Duodenal mucosa (tissue), 2 donors: Measurements from ENCODE around the gene IL9.

Source experiments
- H3K27ac ChIP-seq: one replicate; pipeline ENCODE4 v1.7.0; 2013; ENCODE audit warnings: low read depth, low read length
- H3K27me3 ChIP-seq, 2 donors: one replicate each; pipeline ENCODE4 v1.7.0; 2013; ENCODE audit warnings: low read length in 2 of 2, control low read depth in 1 of 2; ENCODE audit not compliant: insufficient read depth in 2 of 2, control insufficient read depth in 1 of 2
- H3K36me3 ChIP-seq, 2 donors: one replicate each; pipeline ENCODE4 v1.7.0; 2013; ENCODE audit warnings: low read length in 2 of 2, control low read depth in 1 of 2; ENCODE audit not compliant: insufficient read depth in 2 of 2, control insufficient read depth in 1 of 2
- H3K4me1 ChIP-seq, 2 donors: one replicate each; pipeline ENCODE4 v1.7.0; 2013; ENCODE audit warnings: low read length in 2 of 2, control low read depth in 1 of 2; ENCODE audit not compliant: insufficient read depth in 2 of 2, control insufficient read depth in 1 of 2
- H3K4me3 ChIP-seq, 2 donors: one replicate each; pipeline ENCODE4 v1.7.0; 2013; ENCODE audit warnings: low read length in 2 of 2, low read depth in 1 of 2
- H3K9ac ChIP-seq, 2 donors: one replicate each; pipeline ENCODE4 v1.7.0; 2013; ENCODE audit warnings: low read length in 2 of 2, low read depth in 1 of 2
- H3K9me3 ChIP-seq, 2 donors: one replicate each; pipeline ENCODE4 v1.7.0; 2013; ENCODE audit warnings: low read length in 2 of 2, control low read depth in 1 of 2; ENCODE audit not compliant: control insufficient read depth in 1 of 2

Gene IL9

DNA sequence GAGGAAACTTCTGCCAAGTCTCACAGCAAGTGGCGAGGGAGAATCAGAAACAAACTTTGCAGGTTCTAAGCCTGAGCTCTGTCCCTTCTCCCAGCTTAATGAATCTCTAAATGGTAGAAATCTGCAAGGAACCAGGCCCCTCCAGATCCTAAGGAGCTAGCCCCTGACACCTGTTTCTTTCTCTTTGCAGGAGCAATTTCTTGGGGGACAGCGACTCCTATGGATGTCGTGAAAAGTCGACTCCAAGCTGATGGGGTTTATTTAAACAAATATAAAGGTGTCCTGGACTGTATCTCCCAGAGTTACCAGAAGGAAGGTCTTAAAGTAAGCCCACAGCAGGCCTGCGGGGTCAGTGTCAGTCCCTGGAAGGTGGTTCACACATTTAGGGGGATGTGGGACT, 21.8 kb downstream of the IL9 start:
- Histone ChIP-seq H3K4me1 (peaks cover 9 to 15% of the 10 kb centered on the region in 2 donors), H3K9ac (no peak overlapping the region), H3K27me3 (no peaks in the 10 kb centered on the region), H3K9me3 (no peaks in the 10 kb centered on the region), H3K4me3 (no peak overlapping the region), H3K27ac (no peak overlapping the region), H3K36me3 (no peaks in the 10 kb centered on the region)

DNA sequence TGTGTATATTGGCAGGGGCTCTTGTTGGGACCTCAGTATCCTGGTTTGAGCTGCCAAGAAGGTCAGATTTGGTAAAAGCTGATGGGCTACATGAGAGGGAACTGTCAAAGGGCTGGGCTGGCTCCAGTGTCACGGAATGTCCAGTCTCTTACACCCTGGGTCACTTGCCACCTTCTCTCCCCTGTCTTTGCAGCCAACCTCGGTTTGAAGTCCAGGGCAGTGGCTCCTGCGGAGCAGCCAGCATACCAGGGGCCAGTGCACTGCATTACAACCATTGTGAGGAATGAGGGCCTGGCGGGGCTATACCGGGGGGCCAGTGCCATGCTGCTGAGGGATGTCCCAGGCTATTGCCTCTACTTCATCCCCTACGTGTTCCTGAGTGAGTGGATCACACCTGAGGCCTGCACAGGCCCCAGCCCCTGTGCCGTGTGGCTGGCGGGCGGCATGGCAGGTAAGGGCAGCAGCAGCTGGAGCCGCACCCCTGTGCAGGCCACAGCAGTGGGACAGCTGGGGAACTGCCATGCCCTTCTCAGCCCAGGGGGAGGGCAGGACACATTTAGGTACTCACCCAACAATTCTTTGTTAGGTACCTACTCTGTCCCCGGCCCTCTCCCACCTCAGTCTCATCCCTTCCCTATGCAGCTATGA, 24.2 kb downstream of the IL9 start:
- Histone ChIP-seq H3K4me1 (peaks cover 9 to 33% of the 10 kb centered on the region in 2 donors), H3K4me3 (no peak overlapping the region), H3K36me3 (no peaks in the 10 kb centered on the region), H3K27ac (no peak overlapping the region), H3K9ac (no peak overlapping the region), H3K27me3 (no peaks in the 10 kb centered on the region), H3K9me3 (no peaks in the 10 kb centered on the region)

DNA sequence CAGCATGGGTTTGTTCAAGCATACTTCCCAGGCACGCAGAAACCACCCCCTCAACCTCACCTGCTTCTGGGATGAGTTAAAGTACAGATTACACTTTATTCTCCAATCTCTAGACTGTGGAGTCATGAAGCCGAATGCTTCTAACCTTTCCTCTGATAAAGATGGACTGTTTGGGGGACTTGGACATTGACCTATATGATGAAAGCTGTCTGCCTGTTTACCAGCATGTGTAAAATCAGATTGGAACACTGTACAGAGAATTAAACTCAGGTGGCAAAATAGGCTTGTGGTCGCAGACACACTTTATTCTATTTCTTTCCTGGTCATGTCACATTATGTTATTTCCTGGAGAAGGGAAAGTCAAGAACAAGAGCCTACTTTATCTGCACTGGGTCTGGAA, 25.7 kb downstream of the IL9 start:
- peaks cover 9 to 33% of the 10 kb centered on the region in 2 donors for H3K4me1 ChIP-seq
- H3K27ac ChIP-seq: no peak overlapping the region
- H3K27me3 ChIP-seq: no peaks in the 10 kb centered on the region
- no peaks in the 10 kb centered on the region for H3K9me3 ChIP-seq
- no peak overlapping the region for H3K4me3 ChIP-seq
- no peaks in the 10 kb centered on the region for H3K36me3 ChIP-seq
- H3K9ac ChIP-seq: no peak overlapping the region

- Histone ChIP-seq H3K9ac (no peak overlapping the region), H3K27me3 (no peaks in the 10 kb centered on the region), H3K36me3 (no peaks in the 10 kb centered on the region), H3K4me1 (peaks cover 9 to 33% of the 10 kb centered on the region in 2 donors), H3K4me3 (no peak overlapping the region), H3K27ac (no peak overlapping the region), H3K9me3 (no peaks in the 10 kb centered on the region)
These were observed 26.4 kb downstream of the IL9 start for GRCh38 chr5:135869276-135869675.

DNA sequence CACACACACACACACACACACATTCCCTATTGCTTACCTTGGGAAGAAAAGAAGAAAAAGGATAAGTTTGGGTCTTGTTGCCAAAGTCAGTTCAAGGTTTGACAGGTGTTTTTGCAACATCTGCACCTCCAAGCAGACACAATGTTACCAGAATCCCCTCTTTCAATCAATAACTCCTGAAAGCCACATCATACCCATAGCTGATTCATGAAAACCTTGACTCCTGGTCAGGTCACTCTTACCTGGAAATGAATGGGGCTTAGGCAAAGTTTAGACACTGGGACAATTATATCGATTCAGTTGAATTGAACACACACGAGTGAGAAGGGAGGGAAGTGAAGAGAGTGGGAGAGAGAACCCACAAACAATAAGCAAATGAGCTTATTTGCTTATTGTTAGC, 27.0 kb downstream of the IL9 start:
- no peak overlapping the region for H3K27ac ChIP-seq
- no peak overlapping the region for H3K4me3 ChIP-seq
- H3K9ac ChIP-seq: no peak overlapping the region
- no peaks in the 10 kb centered on the region for H3K9me3 ChIP-seq
- H3K27me3 ChIP-seq: no peaks in the 10 kb centered on the region
- H3K4me1 ChIP-seq: peaks cover 9 to 33% of the 10 kb centered on the region in 2 donors
- no peaks in the 10 kb centered on the region for H3K36me3 ChIP-seq

DNA sequence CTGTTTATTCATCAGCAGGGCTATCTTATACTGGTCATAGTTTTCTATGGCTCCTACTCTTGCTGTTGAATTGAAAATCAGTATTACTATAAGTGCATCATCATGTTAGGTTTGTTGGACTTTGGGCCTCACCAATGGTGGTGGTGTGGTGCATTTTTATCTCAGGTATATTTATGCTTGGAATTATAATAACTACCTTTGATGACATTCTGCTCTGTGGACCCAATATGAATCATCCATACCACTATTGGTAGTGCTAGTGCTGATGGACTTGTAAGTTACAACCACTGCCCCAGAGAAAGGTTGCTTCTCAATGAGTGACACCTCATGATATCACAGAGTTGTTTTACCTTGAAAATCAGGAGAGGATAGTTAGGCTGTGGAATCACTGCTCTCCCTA, 28.0 kb downstream of the IL9 start:
- peaks cover 9 to 33% of the 10 kb centered on the region in 2 donors for H3K4me1 ChIP-seq
- H3K27me3 ChIP-seq: no peaks in the 10 kb centered on the region
- H3K27ac ChIP-seq: no peak overlapping the region
- no peaks in the 10 kb centered on the region for H3K9me3 ChIP-seq
- H3K9ac ChIP-seq: no peak overlapping the region
- no peak overlapping the region for H3K4me3 ChIP-seq
- no peaks in the 10 kb centered on the region for H3K36me3 ChIP-seq

DNA sequence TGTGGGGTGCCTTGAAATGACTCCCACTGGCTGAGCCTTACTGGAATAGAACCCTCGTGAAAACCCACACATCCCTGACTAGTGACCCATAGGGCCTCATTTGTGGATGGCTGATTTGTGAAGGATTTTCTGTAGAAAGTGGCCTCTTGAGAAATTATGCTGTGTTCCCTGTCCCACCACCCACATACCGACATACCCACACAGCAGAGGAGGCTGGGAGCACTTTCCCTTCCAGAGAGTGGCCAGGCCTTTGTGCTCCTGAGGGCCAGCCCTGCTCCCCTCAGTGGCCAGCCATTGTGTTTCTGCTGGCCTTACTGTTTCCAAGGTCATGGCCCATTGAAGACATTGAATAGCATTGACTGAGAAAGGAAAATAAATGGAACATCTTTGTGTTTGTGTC, 29.6 kb downstream of the IL9 start:
- Histone ChIP-seq H3K9me3 (no peaks in the 10 kb centered on the region), H3K27me3 (no peaks in the 10 kb centered on the region), H3K36me3 (no peaks in the 10 kb centered on the region), H3K27ac (no peak overlapping the region), H3K9ac (no peak overlapping the region), H3K4me3 (no peak overlapping the region), H3K4me1 (peaks cover 9 to 33% of the 10 kb centered on the region in 2 donors)

DNA sequence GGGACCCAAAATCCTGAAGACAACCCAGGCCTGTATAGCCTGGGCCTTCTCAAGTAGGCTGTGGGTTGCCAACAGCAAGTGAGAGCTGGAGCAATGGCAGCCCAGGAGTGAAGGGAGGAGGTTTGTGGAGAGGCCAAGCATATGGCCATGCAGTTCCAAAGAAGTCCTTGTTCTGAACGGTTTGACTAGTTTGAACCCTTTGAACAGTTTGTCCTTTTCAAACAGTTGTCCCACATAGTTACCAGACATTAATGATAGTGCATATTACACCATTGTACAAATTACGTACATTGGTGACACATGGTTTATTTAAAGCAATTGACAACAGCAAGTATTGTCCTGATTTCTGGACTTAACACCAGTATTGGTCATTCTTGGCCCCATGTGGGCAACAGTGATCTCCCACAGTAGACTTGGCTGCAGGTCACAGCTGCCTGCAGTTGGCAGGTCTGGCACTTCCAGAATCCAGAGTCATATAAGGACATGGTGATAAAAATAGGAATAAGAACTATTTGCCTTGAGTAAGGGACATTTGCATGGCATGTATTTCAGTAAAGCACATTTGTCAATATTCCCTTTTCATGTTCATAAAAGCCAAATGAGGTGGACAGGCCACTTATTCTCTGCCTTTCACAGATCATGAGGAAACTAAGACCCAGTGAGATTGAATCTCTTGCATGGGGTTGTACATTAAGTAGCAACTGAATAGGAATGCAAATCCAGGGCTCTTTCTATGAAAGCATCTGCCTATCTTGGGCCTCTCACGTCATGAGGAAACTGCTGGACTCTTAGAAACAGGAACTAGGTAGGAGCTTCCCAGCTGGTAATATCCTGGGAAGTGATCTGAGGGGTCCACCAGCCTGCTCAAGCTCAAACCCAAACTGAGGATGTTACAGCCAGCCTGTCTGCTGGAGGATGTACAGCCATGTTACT, 30.9 kb downstream of the IL9 start:
- Histone ChIP-seq H3K9me3 (no peaks in the 10 kb centered on the region), H3K9ac (no peak overlapping the region), H3K4me3 (no peak overlapping the region), H3K27me3 (no peaks in the 10 kb centered on the region), H3K36me3 (no peaks in the 10 kb centered on the region), H3K27ac (no peak overlapping the region), H3K4me1 (peaks cover 6 to 25% of the 10 kb centered on the region in 2 donors)

- Histone ChIP-seq H3K9ac (no peak overlapping the region), H3K36me3 (no peaks in the 10 kb centered on the region), H3K9me3 (no peaks in the 10 kb centered on the region), H3K4me3 (no peak overlapping the region), H3K27ac (no peak overlapping the region), H3K27me3 (no peaks in the 10 kb centered on the region), H3K4me1 (peaks cover 0 to 7% of the 10 kb centered on the region in 2 donors)
These were observed 32.9 kb downstream of the IL9 start for GRCh38 chr5:135862744-135863143.

DNA sequence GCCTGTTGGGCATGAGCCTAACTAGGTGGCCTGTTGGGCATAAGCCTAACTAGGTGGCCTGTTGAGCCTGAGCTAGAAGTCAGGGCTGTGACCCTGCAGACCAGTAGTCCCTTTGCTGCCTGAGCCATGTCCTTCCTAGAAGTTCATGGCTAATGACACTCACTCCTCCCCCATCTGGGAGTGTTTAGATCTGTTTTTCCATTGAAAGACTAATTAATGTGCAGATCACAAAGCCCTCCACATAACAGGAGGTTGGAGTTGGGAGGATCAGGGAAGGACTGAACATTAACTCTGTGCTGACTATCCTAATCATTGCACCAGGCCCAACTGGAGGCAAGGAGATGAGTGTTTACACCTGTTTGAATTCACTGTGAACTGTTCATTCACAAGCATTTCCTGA, 33.6 kb downstream of the IL9 start:
- Histone ChIP-seq H3K27ac (no peak overlapping the region), H3K36me3 (no peaks in the 10 kb centered on the region), H3K4me1 (peaks cover 0 to under 1% of the 10 kb centered on the region in 2 donors), H3K27me3 (no peaks in the 10 kb centered on the region), H3K9ac (no peak overlapping the region), H3K4me3 (no peak overlapping the region), H3K9me3 (no peaks in the 10 kb centered on the region)
